Esophagus muscularis mucosa (tissue), 3 donors: ENCODE results near the gene ZNF695.

Source experiments
- POLR2A ChIP-seq: fragments of 450-650 bp; IDR thresholded peaks from one replicate; pipeline ENCODE4 v1.6.1; 2017; ENCODE audit warnings: antibody characterized with exemption, moderate library complexity, mild to moderate bottlenecking, low read depth
- POLR2AphosphoS5 ChIP-seq, 2 donors: sonication (generic); formaldehyde crosslinking; IDR thresholded peaks; one replicate each; pipeline ENCODE4 v1.6.1; 2017; ENCODE audit warnings: antibody characterized with exemption in 2 of 2
- TF ChIP-seq, protein P1 (sequence below), 3 experiments: fragments of 200-600 bp in 2 of 3; fragments of 450-650 bp in 1 of 3; sonication (generic) in 2 of 3; IDR thresholded peaks; one replicate each; pipeline ENCODE4 v1.5.1; 2017 to 2019; ENCODE audit warnings: antibody characterized with exemption in 3 of 3, mild to moderate bottlenecking in 2 of 3, moderate library complexity in 1 of 3

DNA sequence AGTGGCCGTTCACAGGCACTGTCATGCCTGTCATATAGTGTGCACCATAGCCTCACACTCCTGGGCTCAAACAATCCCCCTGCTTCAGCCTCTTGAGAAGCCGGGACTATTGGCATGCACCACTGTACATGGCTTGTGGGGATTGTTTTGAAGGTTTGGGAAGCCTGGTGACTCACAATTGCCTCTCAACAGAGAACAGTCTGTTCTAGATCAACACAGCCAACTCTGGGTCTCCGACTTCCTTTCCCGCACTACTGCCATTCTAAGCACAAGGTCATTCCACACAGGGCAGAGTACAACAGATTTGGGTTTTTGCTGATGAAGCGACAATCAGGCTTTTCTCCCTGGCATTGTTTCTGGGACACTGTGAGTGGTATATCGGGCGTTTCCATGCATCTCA lies 60.6 kb downstream of the ZNF695 start:
- TF ChIP-seq, protein P1, sequence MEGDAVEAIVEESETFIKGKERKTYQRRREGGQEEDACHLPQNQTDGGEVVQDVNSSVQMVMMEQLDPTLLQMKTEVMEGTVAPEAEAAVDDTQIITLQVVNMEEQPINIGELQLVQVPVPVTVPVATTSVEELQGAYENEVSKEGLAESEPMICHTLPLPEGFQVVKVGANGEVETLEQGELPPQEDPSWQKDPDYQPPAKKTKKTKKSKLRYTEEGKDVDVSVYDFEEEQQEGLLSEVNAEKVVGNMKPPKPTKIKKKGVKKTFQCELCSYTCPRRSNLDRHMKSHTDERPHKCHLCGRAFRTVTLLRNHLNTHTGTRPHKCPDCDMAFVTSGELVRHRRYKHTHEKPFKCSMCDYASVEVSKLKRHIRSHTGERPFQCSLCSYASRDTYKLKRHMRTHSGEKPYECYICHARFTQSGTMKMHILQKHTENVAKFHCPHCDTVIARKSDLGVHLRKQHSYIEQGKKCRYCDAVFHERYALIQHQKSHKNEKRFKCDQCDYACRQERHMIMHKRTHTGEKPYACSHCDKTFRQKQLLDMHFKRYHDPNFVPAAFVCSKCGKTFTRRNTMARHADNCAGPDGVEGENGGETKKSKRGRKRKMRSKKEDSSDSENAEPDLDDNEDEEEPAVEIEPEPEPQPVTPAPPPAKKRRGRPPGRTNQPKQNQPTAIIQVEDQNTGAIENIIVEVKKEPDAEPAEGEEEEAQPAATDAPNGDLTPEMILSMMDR (IDR thresholded peaks at IDR 0.05): no peak
- TF ChIP-seq POLR2A (no peak), POLR2AphosphoS5 (IDR thresholded peaks at IDR 0.05) (peak; percentile 65 to 85)
